Measurements from ENCODE around the gene PRKACA.

Gene PRKACA

GRCh38 chr19:14096272-14096992 lies 21.1 kb downstream of the PRKACA start:
- no peak for FAIRE-seq

DNA sequence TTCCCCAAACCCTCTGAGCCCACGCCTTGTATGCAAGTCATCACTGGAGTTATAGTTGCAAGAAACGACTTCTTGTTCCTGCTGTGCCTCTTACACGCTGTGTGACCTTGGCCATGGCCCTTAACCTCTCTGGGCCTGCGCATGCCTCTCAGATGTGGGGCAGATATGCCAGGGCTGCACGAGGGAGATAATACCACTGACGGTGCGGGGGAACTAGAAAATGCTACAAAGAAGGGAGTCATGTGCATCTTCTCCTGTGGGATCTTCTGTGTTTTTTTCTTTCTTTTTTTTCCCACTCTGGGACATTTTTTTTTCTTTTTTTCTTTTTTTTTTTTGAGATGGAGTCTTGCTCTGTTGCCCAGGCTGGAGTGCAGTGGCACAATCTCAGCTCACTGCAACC lies 22.7 kb downstream of the PRKACA start:
- FAIRE-seq, result no peak

More at GRCh38 chr19:14096272-14096992, 21.1 kb downstream of the PRKACA start:
- no peak for DNase-seq (ENCODE audit: low spot score)

DNA sequence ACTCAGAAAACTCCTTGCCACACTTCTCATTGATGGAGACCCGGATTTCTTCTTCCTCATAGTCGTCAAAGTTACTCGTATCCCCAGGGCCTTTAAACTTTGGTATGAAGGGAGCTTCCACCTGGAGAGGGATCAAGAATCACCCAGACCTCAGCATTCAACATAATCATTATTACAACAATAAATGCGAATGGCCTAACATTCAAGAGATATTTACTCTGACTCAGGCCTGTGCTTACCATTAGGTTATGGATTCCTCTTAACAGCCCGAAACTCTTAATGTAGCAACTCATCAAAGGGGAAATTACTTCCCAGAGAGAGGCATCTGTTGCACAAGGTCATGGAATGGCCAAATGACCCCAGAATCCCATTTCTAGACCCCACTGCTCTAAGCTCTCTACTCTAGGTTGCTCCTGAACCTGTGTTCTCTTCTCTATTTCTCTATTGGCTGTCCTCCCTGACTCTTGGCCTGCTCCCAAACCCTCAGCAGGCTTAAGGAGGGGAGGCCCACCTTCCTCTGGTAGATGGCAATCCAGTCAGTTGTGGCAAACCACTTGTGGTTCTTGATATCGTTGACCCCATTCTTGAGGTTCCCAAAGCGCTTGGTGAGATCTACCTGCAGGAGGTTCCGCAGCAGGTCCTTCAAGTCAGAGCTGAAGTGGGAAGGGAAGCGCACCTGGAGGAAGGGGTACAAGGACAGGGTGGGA lies 24.3 kb downstream of the PRKACA start:
- FAIRE-seq (no peak), DNase-seq (ENCODE audit: low spot score) (no peak)

More for the DNA sequence above, 22.7 kb downstream of the PRKACA start:
- DNase-seq (ENCODE audit: low spot score), result no peak

DNA sequence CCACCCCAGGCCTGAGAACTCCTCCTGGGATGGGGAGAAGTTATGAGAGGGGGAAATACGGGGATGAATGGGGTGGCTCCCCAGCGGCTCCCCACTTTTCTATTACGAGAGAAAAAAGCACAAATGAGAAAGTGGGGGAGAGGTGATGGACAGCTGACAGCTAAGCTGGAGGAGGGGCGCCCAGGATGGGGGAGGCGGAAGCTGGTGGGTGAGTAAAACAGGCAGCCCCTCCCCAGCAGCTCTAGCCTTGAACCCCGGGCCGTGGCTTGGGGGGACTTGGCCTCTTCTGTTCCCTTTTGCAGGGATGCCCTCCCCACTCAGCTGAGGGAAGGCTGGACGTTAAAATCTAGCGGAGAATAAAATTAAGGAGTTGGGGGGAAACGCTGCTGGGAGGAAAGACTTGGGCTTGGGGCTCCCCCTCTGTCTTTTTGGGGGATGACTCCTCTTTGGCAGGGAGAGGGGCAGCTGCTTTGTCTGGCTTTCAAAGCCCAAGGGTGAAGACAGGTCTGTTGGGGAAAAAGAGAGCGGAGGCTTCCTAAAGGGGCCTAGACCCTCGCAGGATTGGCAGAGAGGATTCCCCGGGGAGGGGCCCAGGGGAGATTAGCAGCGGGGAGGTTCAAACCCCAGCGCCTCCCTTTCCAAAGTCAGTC lies 25.6 kb downstream of the PRKACA start:
- FAIRE-seq, result no peak
- no peak for DNase-seq (ENCODE audit: low spot score)

- FAIRE-seq, result no peak
Measured at GRCh38 chr19:14091081-14091812, 26.3 kb downstream of the PRKACA start.

DNA sequence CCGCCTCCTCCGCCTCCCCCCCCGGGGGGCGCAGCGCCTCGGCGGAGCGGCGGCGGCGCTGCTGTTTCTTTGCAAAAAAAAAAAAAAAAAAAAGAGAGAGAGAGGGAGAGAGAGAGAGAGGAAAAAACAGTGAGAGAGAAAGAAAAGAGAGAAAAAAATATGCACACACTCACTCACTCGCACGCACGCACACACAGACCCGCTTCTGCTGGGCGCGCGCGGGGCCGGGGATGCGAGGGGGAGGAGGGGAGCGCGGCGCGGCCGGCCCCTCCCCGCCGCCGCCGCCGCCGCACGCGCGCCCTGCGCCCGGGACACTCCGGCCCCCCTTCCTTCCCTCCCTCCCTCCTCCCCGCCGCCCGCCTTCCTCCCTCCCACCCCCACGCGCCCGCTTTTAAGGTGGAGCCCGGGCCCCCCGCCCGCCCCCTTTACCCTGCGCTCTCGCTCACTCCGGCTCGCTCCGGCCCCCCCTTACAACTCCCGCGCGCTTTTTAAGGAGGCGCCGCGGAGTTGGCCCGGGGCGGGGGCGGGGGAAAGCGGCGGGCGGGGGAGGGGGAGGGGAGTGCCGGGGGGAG lies 27.0 kb downstream of the PRKACA start, which contains the start of gene SAMD1:
Gene SAMD1, minus strand, starts transcription at position 243 of the 572 bp plus-strand sequence.
- DNase-seq (ENCODE audit: low spot score), result peak; percentile 60
- no peak for FAIRE-seq

More at GRCh38 chr19:14091081-14091812, 26.3 kb downstream of the PRKACA start:
- DNase-seq (ENCODE audit: low spot score), result peak; percentile 23

DNA sequence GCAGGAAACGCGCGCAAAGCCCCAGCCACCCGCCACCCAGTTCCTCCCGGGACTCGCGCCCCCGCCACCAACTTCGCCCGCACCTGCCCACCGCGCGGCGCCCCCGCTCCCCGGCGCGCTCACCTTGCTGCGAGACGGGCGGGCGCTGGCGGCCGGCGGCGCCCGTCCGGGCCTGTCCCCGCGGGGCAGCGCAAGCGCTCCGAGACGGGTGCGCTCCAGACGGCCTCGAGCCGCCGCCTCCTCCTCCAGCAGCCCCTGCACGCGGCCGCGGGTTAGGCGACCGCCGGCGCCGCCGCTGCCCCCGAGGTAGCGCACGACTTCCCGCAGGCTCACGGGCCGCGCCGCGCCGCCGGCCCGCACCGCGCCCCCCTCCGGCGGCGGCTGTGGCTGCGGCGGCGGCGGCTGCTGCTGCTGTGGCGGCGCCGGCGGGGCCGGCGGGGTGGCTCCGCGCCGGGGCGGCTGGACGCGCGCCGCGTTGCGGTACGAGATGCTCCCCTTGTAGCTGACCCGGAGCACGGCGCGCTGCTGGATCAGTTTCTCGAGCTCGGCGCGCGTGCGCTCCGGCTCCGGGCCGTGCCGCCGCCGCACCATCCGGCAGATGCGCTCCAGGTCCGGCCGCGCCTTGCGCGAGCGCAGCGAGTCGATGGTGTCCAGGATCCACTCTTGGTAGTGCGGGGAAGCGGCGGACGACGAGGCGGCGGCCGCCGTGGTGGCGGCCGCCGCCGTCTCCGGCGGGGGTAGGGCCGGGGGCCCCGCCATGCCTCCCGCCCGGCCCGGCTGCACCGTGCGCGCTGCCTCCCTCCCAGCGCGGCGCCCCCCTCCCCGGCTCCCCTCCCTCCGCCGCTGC lies 27.7 kb downstream of the PRKACA start:
- FAIRE-seq (no peak), DNase-seq (ENCODE audit: low spot score) (peak; percentile 20)

GRCh38 chr19:14089412-14089661 lies 28.2 kb downstream of the PRKACA start:
- no peak for FAIRE-seq
- DNase-seq (ENCODE audit: low spot score), result no peak

- FAIRE-seq (no peak), DNase-seq (ENCODE audit: low spot score) (no peak)
Measured at GRCh38 chr19:14088634-14089411, 28.7 kb downstream of the PRKACA start.

GRCh38 chr19:14086098-14086497 lies 31.5 kb downstream of the PRKACA start:
- DNase-seq (ENCODE audit: low spot score), result no peak
- FAIRE-seq, result no peak

GRCh38 chr19:14085309-14085995 lies 32.1 kb downstream of the PRKACA start, which contains the start of gene C19orf67:
Gene C19orf67, minus strand, starts transcription at chr19:14085783. Its CDS starts 156 bp downstream, at chr19:14085627.
- no peak for DNase-seq (ENCODE audit: low spot score)
- no peak for FAIRE-seq

- no peak for FAIRE-seq
Measured at GRCh38 chr19:14082675-14082960, 34.9 kb downstream of the PRKACA start.

GRCh38 chr19:14081797-14082674 lies 35.5 kb downstream of the PRKACA start:
- DNase-seq (ENCODE audit: low spot score), result no peak
- FAIRE-seq, result no peak

More at GRCh38 chr19:14082675-14082960, 34.9 kb downstream of the PRKACA start:
- no peak for DNase-seq (ENCODE audit: low spot score)

DNA sequence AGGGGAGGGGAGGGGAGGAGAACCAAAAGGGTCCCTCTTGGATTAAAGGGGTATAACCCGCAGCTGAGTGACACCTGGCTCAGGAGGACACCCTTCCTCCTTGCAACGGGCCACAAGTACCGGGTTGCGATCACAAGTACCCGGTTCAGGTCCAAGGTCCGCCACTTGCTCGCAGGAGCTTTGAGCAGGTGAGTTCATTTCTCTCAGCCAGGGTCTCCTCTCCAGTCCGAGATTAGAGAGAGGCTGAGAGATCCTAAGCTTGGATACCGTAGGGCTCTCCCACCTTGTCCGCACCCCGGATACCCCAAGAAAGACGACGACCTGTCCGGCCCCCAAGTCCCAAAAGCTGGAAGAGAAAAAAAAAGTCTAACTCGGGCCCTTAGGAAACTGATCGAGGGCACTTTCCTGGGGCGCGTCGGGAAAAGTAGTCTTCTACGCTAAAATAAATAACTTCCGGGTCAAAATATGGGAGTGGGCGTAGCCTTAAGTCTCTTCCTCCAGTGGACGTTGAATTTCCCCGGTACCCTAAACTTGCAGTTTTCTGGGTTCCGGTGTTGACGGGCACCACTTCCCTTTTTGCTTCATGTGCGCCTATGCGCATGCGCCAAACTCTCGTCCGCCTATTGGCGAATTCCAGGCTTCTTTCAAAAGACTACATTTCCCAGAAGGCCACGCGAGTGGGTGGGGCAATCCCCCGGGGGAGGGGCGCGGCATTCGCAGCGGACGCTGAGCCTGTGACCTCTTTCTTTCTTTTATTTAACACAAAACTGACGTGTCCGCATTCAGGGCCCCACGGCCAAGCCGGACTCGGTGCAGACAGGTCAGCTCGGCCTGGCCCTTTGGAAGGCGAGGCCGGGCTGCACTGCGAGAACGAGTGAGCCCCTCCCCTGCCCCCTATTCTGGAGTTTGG lies 36.4 kb downstream of the PRKACA start:
- FAIRE-seq (peak; percentile 96), DNase-seq (ENCODE audit: low spot score) (peak; percentile 98)

DNA sequence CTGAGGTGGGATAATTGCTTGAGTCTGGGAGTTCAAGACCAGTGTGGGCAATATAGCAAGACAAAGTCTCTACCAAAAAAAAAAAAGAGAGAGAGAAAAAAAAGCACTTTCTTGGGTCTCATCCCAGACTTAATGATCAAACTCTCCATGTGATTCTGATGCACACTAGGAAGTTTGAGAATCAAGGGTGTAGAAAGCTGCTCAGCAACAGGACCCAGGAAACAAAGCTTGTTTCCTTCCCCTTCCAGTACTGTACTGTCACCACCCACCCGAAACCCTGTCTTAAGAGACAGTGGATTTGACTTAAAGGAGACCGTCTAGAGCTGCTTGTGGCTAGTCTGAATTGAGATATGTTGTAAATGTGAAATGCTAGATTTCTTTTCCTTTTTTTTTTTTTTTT lies 39.2 kb downstream of the PRKACA start:
- FAIRE-seq (no peak), DNase-seq (ENCODE audit: low spot score) (no peak)

GRCh38 chr19:14073925-14074838 lies 43.4 kb downstream of the PRKACA start:
- FAIRE-seq (no peak), DNase-seq (ENCODE audit: low spot score) (no peak)

All from RCC 7860 (cell line).